Measurements from ENCODE around the gene ZBTB8OS. TPM values are rescaled to one million over a fixed set of nuclear protein-coding genes. Genes with fewer than 3 reads are reported as not detected.
"Not testable (repeated sequence)": the region's sequence is repeated elsewhere in the genome, so short reads cannot be mapped to it uniquely, and the experiment has no call there.

The ZBTB8OS gene
- total RNA-seq, 1 experiment from 2014 or later, result 42.7 TPM

GRCh38 chr1:32676945-32677344 is 26.6 kb upstream of the ZBTB8OS start:
- Histone ChIP-seq H3K9me3 (ENCODE audit: insufficient read depth, low read depth) (no peaks in the 10 kb centered on the region), H3K36me3 (ENCODE audit: low read depth) (peaks cover 46% of the 10 kb centered on the region), H3K9me2 (ENCODE audit: insufficient read depth) (no peaks in the 10 kb centered on the region), H3K27ac (no peak overlapping the region), H2AFZ (no peak overlapping the region), H3K4me1 (replicated peaks; ENCODE audit: insufficient read depth) (no peaks in the 10 kb centered on the region), H3K27me3 (ENCODE audit: insufficient read depth, low read depth) (no peaks in the 10 kb centered on the region), H3K79me2 (ENCODE audit: low read depth) (no peaks in the 10 kb centered on the region), H3K4me3 (no peak overlapping the region), H3F3A (ENCODE audit: insufficient read depth, low read depth) (peaks cover 22% of the 10 kb centered on the region), H4K20me1 (ENCODE audit: insufficient read depth) (no peaks in the 10 kb centered on the region), H3K4me2 (no peak overlapping the region)
- ChIA-PET POLR2A (ENCODE audit: unreplicated experiment) (no interaction called here), CTCF (no interaction called here)
- BruUV-seq (replicated peaks), result no TSS peak
- intact Hi-C loops (cut with micrococcal nuclease; ENCODE audit: unreplicated experiment), result loop anchor here (5.0 kb wide), 1 partner anchor 150 kb away; no protein-coding TSS in a partner anchor
- no peak for TF ChIP-seq CTCF (conservative IDR thresholded peaks at IDR 0.05)
- no peak for TF ChIP-seq EZH2 (IDR thresholded peaks at IDR 0.05; ENCODE audit: low read depth)
- no peak for DNase-seq

- H3F3A ChIP-seq (ENCODE audit: insufficient read depth, low read depth), result peaks cover 35% of the 10 kb centered on the region
- H3K4me2 ChIP-seq; H3K9me3 ChIP-seq (ENCODE audit: insufficient read depth, low read depth); H3K4me1 ChIP-seq (replicated peaks; ENCODE audit: insufficient read depth); H3K27me3 ChIP-seq (ENCODE audit: insufficient read depth, low read depth); CTCF ChIA-PET; BruUV-seq (replicated peaks); H3K27ac ChIP-seq; DNase-seq; H3K9me2 ChIP-seq (ENCODE audit: insufficient read depth); POLR2A ChIA-PET (ENCODE audit: unreplicated experiment); H3K4me3 ChIP-seq; H2AFZ ChIP-seq; intact Hi-C loops (cut with micrococcal nuclease; ENCODE audit: unreplicated experiment): not testable (repeated sequence)
- peaks cover 62% of the 10 kb centered on the region for H3K36me3 ChIP-seq (ENCODE audit: low read depth)
- H4K20me1 ChIP-seq (ENCODE audit: insufficient read depth), result peaks cover 48% of the 10 kb centered on the region
- peaks cover 21% of the 10 kb centered on the region; the same call in 1 of the 2 replicates for H3K79me2 ChIP-seq (ENCODE audit: low read depth)
Observed at GRCh38 chr1:32668716-32669115, 18.4 kb upstream of the ZBTB8OS start.

GRCh38 chr1:32666901-32667566 is 16.7 kb upstream of the ZBTB8OS start:
- BruUV-seq (replicated peaks), result no TSS peak
- Histone ChIP-seq H3K27me3 (ENCODE audit: insufficient read depth, low read depth) (no peaks in the 10 kb centered on the region), H3K4me2 (no peak overlapping the region), H3K9me2 (ENCODE audit: insufficient read depth) (no peaks in the 10 kb centered on the region), H3K36me3 (ENCODE audit: low read depth) (peaks cover 53% of the 10 kb centered on the region), H3K9me3 (ENCODE audit: insufficient read depth, low read depth) (no peaks in the 10 kb centered on the region), H3K4me1 (replicated peaks; ENCODE audit: insufficient read depth) (no peaks in the 10 kb centered on the region), H3K4me3 (no peak overlapping the region), H3K27ac (no peak overlapping the region), H3F3A (ENCODE audit: insufficient read depth, low read depth) (peaks cover 40% of the 10 kb centered on the region), H4K20me1 (ENCODE audit: insufficient read depth) (peaks cover 48% of the 10 kb centered on the region), H2AFZ (no peak overlapping the region), H3K79me2 (ENCODE audit: low read depth) (peaks cover 21% of the 10 kb centered on the region; the same call in 1 of the 2 replicates)
- ChIA-PET CTCF (no interaction called here), POLR2A (ENCODE audit: unreplicated experiment) (no interaction called here)
- TF ChIP-seq CTCF (conservative IDR thresholded peaks at IDR 0.05), result no peak
- TF ChIP-seq EZH2 (IDR thresholded peaks at IDR 0.05; ENCODE audit: low read depth), result no peak
- no peak for DNase-seq
- intact Hi-C loops (cut with micrococcal nuclease; ENCODE audit: unreplicated experiment), result no loop called here

GRCh38 chr1:32665915-32666314 is 15.6 kb upstream of the ZBTB8OS start:
- intact Hi-C loops (cut with micrococcal nuclease; ENCODE audit: unreplicated experiment), result no loop called here
- CTCF ChIA-PET, result interaction anchor here (0.7 kb wide), 1 partner anchor 264 kb away, joined by 3 read pairs; no protein-coding TSS in a partner anchor
- H3K4me3 ChIP-seq, result no peak overlapping the region

More at GRCh38 chr1:32665915-32666314, 15.6 kb upstream of the ZBTB8OS start:
- H3F3A ChIP-seq (ENCODE audit: insufficient read depth, low read depth), result peaks cover 34% of the 10 kb centered on the region
- H3K9me3 ChIP-seq (ENCODE audit: insufficient read depth, low read depth), result no peaks in the 10 kb centered on the region
- peaks cover 49% of the 10 kb centered on the region for H4K20me1 ChIP-seq (ENCODE audit: insufficient read depth)
- no peak overlapping the region for H3K4me2 ChIP-seq
- H3K36me3 ChIP-seq (ENCODE audit: low read depth), result peaks cover 46% of the 10 kb centered on the region
- no peak overlapping the region for H3K27ac ChIP-seq
- H3K79me2 ChIP-seq (ENCODE audit: low read depth), result peaks cover 21% of the 10 kb centered on the region; the same call in 1 of the 2 replicates
- no peak for DNase-seq
- TF ChIP-seq CTCF (conservative IDR thresholded peaks at IDR 0.05), result no peak
- no peak for TF ChIP-seq EZH2 (IDR thresholded peaks at IDR 0.05; ENCODE audit: low read depth)
- H2AFZ ChIP-seq, result no peak overlapping the region
- POLR2A ChIA-PET (ENCODE audit: unreplicated experiment), result no interaction called here
- no peaks in the 10 kb centered on the region for H3K27me3 ChIP-seq (ENCODE audit: insufficient read depth, low read depth)
- no TSS peak for BruUV-seq (replicated peaks)
- no peaks in the 10 kb centered on the region for H3K9me2 ChIP-seq (ENCODE audit: insufficient read depth)
- H3K4me1 ChIP-seq (replicated peaks; ENCODE audit: insufficient read depth), result no peaks in the 10 kb centered on the region

All from PC-9 (cell line).